Measurements from ENCODE around the gene TREX2. TPM values are rescaled to one million over a fixed set of nuclear protein-coding genes. Genes with fewer than 3 reads are reported as not detected.

TREX2 gene
- total and polyA plus RNA-seq, 8 donors: 0.55 to 1.4 (median 0.92) TPM

GRCh38 chrX:153460826-153461225 lies 15.0 kb upstream of the TREX2 start:
- DNase-seq (no peak), ATAC-seq (peak; percentile 74)
- Histone ChIP-seq H3K4me1 (no peaks in the 10 kb centered on the region), H3K27ac (no peak overlapping the region), H3K27me3 (no peaks in the 10 kb centered on the region), H3K4me3 (no peak overlapping the region), H3K36me3 (peaks cover 0 to 38% of the 10 kb centered on the region in 2 donors), H3K9me3 (no peaks in the 10 kb centered on the region)
- intact Hi-C loops (cut with DNase I): no loop called here
- TF ChIP-seq CTCF (IDR thresholded peaks at IDR 0.05): peak; percentile 34 to 43

DNA sequence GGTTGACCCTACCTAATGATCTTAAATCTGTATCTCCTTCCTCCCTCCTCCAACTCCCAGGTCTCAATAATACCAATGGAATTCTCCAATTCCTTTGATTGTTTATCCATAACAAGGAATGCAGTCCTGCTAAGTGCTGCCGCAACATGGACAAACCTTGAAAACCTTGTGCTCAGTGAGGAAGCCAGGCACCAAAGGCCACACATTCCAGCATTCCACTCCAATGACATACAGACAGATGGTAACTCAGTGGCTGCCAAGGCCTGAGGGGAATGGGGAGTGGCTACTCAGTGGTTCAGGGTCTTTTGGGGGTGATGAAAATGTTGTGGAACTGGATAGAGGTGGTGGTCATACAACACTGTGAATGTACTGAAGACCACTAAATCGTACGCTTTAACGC lies 14.1 kb upstream of the TREX2 start:
- Histone ChIP-seq H3K9me3 (no peaks in the 10 kb centered on the region), H3K36me3 (peaks cover 0 to 47% of the 10 kb centered on the region in 2 donors), H3K4me1 (no peaks in the 10 kb centered on the region), H3K4me3 (no peak overlapping the region), H3K27ac (no peak overlapping the region), H3K27me3 (no peaks in the 10 kb centered on the region)
- no peak for TF ChIP-seq CTCF (IDR thresholded peaks at IDR 0.05)
- no peak for DNase-seq
- no peak for ATAC-seq
- intact Hi-C loops (cut with DNase I): no loop called here

DNA sequence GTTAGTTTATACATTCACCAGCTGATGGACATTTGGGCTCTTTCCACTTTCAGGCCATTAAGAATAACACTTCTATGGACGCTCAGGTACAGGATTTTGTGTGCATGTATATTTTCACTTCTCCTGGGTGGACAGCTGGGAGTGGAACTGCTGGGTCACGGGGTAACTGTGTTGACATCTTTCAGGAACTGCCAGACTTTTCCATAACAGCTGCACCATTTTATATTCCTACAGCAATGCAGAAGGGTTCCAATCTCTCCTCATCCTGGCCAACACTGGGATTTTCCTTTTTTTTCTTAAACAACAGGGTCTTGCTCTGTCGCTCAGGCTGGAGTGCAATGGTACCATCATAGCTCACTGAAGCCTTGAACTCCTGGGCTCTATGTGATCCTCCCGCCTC lies 12.6 kb upstream of the TREX2 start:
- no peak for DNase-seq
- Histone ChIP-seq H3K36me3 (peaks cover 0 to 54% of the 10 kb centered on the region in 2 donors), H3K27me3 (no peaks in the 10 kb centered on the region), H3K27ac (no peak overlapping the region), H3K9me3 (no peaks in the 10 kb centered on the region), H3K4me1 (no peaks in the 10 kb centered on the region), H3K4me3 (no peak overlapping the region)
- no peak for ATAC-seq
- intact Hi-C loops (cut with DNase I): no loop called here
- TF ChIP-seq CTCF (IDR thresholded peaks at IDR 0.05): no peak

DNA sequence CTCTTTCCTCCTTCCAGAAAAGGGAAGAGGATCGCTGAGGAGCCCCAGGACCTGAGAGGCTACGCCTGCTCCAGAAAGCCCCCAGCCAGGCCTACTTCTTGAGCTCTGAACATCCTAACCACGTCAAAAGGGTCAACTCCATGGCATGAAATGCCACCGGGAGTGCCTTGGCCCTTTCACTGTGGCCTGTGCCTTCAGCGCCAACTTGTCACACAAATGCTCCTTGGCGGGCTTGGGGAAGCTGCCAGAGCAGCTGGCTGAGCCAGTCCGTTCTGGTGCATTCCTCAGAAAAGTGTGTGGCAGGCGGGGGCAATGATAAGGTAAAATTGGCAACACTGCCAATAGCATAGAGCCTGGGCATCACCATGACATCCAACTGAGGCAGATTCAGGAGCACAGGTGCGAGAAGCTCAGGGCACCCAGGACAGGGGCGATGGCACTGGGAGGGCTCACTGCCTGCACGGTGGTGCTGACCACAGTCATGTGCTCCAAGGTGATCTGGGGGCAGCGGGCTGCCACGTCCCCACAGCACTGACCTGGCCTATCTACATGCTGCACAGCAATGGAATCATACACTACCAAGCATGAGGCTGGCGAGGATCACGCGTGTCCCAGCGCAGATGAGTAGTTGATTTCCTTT lies 12.1 kb upstream of the TREX2 start:
- no peaks in the 10 kb centered on the region for H3K27me3 ChIP-seq
- no peak overlapping the region for H3K27ac ChIP-seq
- no peaks in the 10 kb centered on the region for H3K9me3 ChIP-seq
- intact Hi-C loops (cut with DNase I): no loop called here
- DNase-seq (no peak), ATAC-seq (no peak)
- no peaks in the 10 kb centered on the region for H3K4me1 ChIP-seq
- no peak overlapping the region for H3K4me3 ChIP-seq
- TF ChIP-seq CTCF (IDR thresholded peaks at IDR 0.05): no peak
- peaks cover 0 to 54% of the 10 kb centered on the region in 2 donors for H3K36me3 ChIP-seq

- Histone ChIP-seq H3K4me1 (no peaks in the 10 kb centered on the region), H3K27ac (no peak overlapping the region), H3K4me3 (no peak overlapping the region), H3K27me3 (no peaks in the 10 kb centered on the region), H3K9me3 (no peaks in the 10 kb centered on the region), H3K36me3 (peaks cover 0 to 47% of the 10 kb centered on the region in 2 donors)
- DNase-seq: no peak
- intact Hi-C loops (cut with DNase I): no loop called here
- ATAC-seq: no peak
- no peak for TF ChIP-seq CTCF (IDR thresholded peaks at IDR 0.05)
Observed at GRCh38 chrX:153457136-153457825, 11.4 kb upstream of the TREX2 start.

All from left lung (tissue), 10 donors.